ENCODE data around the gene TBC1D10B.
"Not testable (repeated sequence)": the region's sequence is repeated elsewhere in the genome, so short reads cannot be mapped to it uniquely, and the experiment has no call there.

Gene TBC1D10B

DNA sequence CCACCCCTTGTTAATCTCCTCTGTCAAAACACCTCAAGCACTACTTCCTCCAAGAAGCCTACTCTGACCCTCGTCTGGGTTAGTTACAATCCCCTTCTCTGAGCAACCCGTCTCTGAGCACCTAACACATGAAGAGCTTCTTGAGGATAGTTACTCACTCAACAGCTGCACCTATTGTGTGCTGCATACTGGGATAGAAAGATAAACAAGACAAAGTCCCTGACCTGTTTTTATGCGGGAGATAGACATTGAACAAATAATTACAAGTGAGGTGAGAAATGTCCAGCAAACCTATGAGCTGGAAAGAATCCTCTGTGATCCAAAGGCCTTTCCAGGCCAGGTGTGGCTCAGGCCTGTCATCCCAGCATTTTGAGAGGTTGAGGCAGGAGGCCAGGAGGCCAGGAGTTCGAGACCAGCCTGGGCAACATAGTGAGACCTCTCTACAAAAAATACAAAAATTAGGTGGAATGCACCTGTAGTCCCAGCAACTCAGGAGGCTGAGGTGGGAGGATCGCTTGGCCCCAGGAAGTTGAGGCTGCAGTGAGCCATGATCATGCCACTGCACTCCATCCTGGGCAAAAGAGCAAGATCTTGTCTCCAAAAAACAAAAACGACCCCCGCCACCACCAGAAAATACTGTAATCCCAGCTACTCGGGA lies 31.6 kb upstream of the TBC1D10B start:
- in situ Hi-C loops (cut with HindIII; ENCODE audit: low sequenced_read_pairs) = no loop called here
- H3K4me3 ChIP-seq (ENCODE audit: low read depth, low read length) = no peak overlapping the region
- TF ChIP-seq, protein P1, sequence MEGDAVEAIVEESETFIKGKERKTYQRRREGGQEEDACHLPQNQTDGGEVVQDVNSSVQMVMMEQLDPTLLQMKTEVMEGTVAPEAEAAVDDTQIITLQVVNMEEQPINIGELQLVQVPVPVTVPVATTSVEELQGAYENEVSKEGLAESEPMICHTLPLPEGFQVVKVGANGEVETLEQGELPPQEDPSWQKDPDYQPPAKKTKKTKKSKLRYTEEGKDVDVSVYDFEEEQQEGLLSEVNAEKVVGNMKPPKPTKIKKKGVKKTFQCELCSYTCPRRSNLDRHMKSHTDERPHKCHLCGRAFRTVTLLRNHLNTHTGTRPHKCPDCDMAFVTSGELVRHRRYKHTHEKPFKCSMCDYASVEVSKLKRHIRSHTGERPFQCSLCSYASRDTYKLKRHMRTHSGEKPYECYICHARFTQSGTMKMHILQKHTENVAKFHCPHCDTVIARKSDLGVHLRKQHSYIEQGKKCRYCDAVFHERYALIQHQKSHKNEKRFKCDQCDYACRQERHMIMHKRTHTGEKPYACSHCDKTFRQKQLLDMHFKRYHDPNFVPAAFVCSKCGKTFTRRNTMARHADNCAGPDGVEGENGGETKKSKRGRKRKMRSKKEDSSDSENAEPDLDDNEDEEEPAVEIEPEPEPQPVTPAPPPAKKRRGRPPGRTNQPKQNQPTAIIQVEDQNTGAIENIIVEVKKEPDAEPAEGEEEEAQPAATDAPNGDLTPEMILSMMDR (IDR thresholded peaks at IDR 0.05; ENCODE audit: low read depth, low read length, missing control alignments) = no peak
- no peak for DNase-seq (ENCODE audit: low read depth)

DNA sequence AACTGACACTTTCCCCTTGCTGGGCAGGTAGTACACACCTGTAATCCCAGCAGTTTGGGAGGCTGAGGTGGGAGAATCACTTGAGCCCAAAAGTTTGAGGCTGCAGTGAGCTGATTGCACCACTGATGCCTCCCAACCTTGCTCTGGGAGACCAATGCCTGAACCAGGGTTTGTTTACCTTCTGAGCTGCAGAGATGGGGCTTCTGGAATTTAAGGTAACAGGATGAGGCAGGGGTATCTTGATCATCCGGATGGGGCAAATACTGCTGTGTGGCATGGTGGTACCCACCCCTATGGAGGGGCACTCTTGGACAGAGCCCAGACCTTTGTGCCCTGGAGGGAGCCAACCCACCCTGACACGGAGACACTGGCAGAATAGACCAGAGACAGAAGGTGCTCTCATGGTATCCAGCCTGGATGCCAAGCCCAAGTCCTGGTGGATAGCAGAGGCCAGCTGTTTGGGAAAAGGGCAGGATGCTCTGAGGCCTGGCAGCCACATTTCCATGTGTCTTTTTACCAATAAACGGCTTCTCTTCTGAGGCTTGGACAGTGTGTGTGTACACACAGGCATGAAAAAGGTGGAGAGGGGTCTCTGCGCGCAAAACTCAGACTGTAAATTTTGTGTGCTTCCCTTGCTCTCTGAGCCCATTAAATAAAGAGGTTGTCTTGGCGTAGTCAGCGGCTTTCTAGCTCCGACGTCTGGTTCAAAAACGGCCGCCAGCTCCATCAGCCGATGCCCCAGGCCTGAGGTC lies 29.3 kb upstream of the TBC1D10B start:
- TF ChIP-seq, protein P1 (IDR thresholded peaks at IDR 0.05; ENCODE audit: low read depth, low read length, missing control alignments) = no peak
- H3K4me3 ChIP-seq (ENCODE audit: low read depth, low read length) = peak overlapping the region; percentile 51
- in situ Hi-C loops (cut with HindIII; ENCODE audit: low sequenced_read_pairs) = loop anchor here (10.0 kb wide), 1 partner anchor 325 kb away; the partner anchor contains the start of gene PPP4C
- DNase-seq (ENCODE audit: low read depth) = no peak

DNA sequence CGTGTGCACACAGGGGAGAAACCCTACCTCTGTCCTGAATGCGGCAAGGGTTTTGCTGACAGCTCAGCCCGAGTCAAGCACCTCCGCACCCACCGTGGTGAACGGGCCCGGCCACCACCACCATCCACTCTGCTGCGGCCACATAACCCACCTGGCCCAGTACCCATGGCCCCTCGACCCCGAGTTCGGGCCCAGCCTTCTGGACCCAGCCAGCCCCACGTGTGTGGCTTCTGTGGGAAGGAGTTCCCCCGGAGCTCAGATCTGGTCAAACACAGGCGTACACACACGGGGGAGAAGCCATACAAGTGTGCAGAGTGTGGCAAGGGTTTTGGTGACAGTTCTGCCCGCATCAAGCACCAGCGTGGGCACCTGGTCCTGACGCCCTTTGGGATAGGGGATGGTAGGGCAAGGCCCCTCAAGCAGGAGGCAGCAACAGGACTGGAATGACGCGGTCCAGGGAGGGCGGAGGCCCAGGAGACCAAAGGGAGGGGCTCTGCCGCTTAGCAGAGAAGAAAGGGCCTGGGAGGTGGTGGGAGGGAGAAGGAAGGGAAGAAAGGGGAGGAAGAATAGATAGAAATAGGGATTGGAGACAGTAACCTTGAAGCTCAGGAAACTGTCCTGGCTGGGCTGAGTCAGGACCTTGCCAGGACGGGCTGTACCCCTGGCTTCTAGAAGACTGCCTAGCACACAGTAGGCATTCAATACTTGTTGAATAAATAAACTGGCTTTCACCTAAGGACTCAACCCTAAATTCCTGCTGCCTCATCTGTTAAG lies 28.6 kb upstream of the TBC1D10B start:
- no peak for DNase-seq (ENCODE audit: low read depth)
- TF ChIP-seq, protein P1 (IDR thresholded peaks at IDR 0.05; ENCODE audit: low read depth, low read length, missing control alignments) = no peak
- no peak overlapping the region for H3K4me3 ChIP-seq (ENCODE audit: low read depth, low read length)
- in situ Hi-C loops (cut with HindIII; ENCODE audit: low sequenced_read_pairs) = loop anchor here (10.0 kb wide), 1 partner anchor 324 kb away; the partner anchor contains the start of gene PPP4C

- H3K4me3 ChIP-seq (ENCODE audit: low read depth, low read length) = no peak overlapping the region
- in situ Hi-C loops (cut with HindIII; ENCODE audit: low sequenced_read_pairs) = loop anchor here (10.0 kb wide), 1 partner anchor 323 kb away; the partner anchor contains the start of gene PPP4C
- DNase-seq (ENCODE audit: low read depth) = no peak
- TF ChIP-seq, protein P1 (IDR thresholded peaks at IDR 0.05; ENCODE audit: low read depth, low read length, missing control alignments) = no peak
Observed at GRCh38 chr16:30397776-30398660, 27.7 kb upstream of the TBC1D10B start.

- no peak for DNase-seq (ENCODE audit: low read depth)
- in situ Hi-C loops (cut with HindIII; ENCODE audit: low sequenced_read_pairs) = loop anchor here (10.0 kb wide), 1 partner anchor 322 kb away; the partner anchor contains the start of gene PPP4C
- TF ChIP-seq, protein P1 (IDR thresholded peaks at IDR 0.05; ENCODE audit: low read depth, low read length, missing control alignments) = no peak
- no peak overlapping the region for H3K4me3 ChIP-seq (ENCODE audit: low read depth, low read length)
Observed at GRCh38 chr16:30397056-30397455, 26.8 kb upstream of the TBC1D10B start.

DNA sequence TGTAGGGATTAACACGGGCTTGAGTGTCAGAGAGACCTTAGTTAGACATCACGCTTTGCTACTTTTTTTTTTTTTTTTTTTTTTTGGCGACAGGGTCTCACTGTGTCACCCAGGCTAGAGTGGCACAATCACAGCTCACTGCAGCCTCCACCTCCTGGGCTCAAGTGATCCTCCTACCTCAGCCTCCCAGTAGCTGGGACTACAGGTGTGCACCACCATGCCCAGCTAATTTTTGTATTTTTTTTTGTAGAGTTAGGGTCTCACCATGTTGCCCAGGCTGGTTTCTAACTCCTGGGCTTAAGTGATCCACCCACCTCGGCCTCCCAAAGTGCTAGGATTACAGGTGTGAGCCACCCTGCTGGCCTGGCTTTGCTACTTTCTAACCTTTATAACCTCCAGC lies 26.3 kb upstream of the TBC1D10B start:
- in situ Hi-C loops (cut with HindIII; ENCODE audit: low sequenced_read_pairs) = loop anchor here (10.0 kb wide), 1 partner anchor 322 kb away; the partner anchor contains the start of gene PPP4C
- not testable (repeated sequence) for DNase-seq (ENCODE audit: low read depth); H3K4me3 ChIP-seq (ENCODE audit: low read depth, low read length)
